GM23338 (cell line): ENCODE measurements around the gene PRKAR1B. TPM values are rescaled to one million over a fixed set of nuclear protein-coding genes. Genes with fewer than 3 reads are reported as not detected.

Experiments
- ATAC-seq: fragments of 200-7000 bp; cut with Tn5 transposase; 3 replicates; pipeline ENCODE4 v1.9.1; 2020
- DNase-seq: peaks from one replicate; pipeline ENCODE4 v3.0.0-alpha.2; 2015; ENCODE audit warnings: low spot score
- H2AFZ ChIP-seq: fragments of 200-600 bp; sonication (generic); 2 replicates; pipeline ENCODE4 v1.8.0; 2016; ENCODE audit warnings: antibody characterized with exemption, mild to moderate bottlenecking, moderate library complexity
- H3F3A ChIP-seq: fragments of 200-600 bp; sonication (generic); replicated peaks from 2 replicates; pipeline ENCODE4 v1.8.0; 2017; ENCODE audit warnings: antibody characterized with exemption, mixed run types, low read depth
- H3K27ac ChIP-seq: fragments of 200-600 bp; sonication (generic); 2 replicates; pipeline ENCODE4 v1.6.1; 2016; ENCODE audit warnings: low read depth
- H3K27me3 ChIP-seq: fragments of 200-600 bp; sonication (generic); 2 replicates; pipeline ENCODE4 v1.8.0; 2016; ENCODE audit warnings: mild to moderate bottlenecking, mixed run types, moderate library complexity; ENCODE audit not compliant: insufficient read depth
- H3K36me3 ChIP-seq: fragments of 200-600 bp; sonication (generic); 2 replicates; pipeline ENCODE4 v1.8.0; 2016; ENCODE audit warnings: mild to moderate bottlenecking; ENCODE audit not compliant: insufficient read depth
- H3K4me1 ChIP-seq: fragments of 200-600 bp; sonication (generic); 2 replicates; pipeline ENCODE4 v1.8.0; 2016; ENCODE audit warnings: mild to moderate bottlenecking, moderate library complexity; ENCODE audit not compliant: insufficient read depth
- H3K4me2 ChIP-seq: fragments of 200-600 bp; sonication (generic); 2 replicates; pipeline ENCODE4 v1.7.1; 2017; ENCODE audit warnings: mixed run types
- H3K4me3 ChIP-seq: fragments of 200-600 bp; sonication (generic); 2 replicates; pipeline ENCODE4 v1.6.1; 2016; ENCODE audit warnings: mixed run types
- H3K79me2 ChIP-seq: fragments of 200-600 bp; sonication (generic); replicated peaks from 2 replicates; pipeline ENCODE4 v1.8.0; 2017; ENCODE audit warnings: mild to moderate bottlenecking; ENCODE audit not compliant: insufficient read depth
- H3K9me2 ChIP-seq: fragments of 200-600 bp; sonication (generic); 2 replicates; pipeline ENCODE4 v1.8.0; 2017; ENCODE audit not compliant: insufficient read depth
- H4K20me1 ChIP-seq: fragments of 200-600 bp; sonication (generic); replicated peaks from 2 replicates; pipeline ENCODE4 v1.8.0; 2017; ENCODE audit warnings: mild to moderate bottlenecking; ENCODE audit not compliant: insufficient read depth
- H3K27ac Mint-ChIP-seq: 2 replicates; pipeline ENCODE4 v1.8.0; 2020; ENCODE audit warnings: inconsistent platforms, mild to moderate bottlenecking, moderate library complexity, mixed read lengths
- H3K27me3 Mint-ChIP-seq: 3 replicates; pipeline ENCODE4 v1.8.0; 2022; ENCODE audit warnings: low read depth, mild to moderate bottlenecking, moderate library complexity, mixed read lengths, inconsistent platforms; ENCODE audit not compliant: insufficient read depth, poor library complexity
- H3K36me3 Mint-ChIP-seq: 3 replicates; pipeline ENCODE4 v1.8.0; 2021; ENCODE audit warnings: low read depth, mild to moderate bottlenecking, inconsistent platforms, moderate library complexity, mixed read lengths
- H3K4me1 Mint-ChIP-seq: 3 replicates; pipeline ENCODE4 v1.8.0; 2020; ENCODE audit warnings: mild to moderate bottlenecking, inconsistent platforms, mixed read lengths
- H3K4me3 Mint-ChIP-seq: 3 replicates; pipeline ENCODE4 v1.8.0; 2021; ENCODE audit warnings: moderate library complexity, mild to moderate bottlenecking, inconsistent platforms, mixed read lengths
- H3K9me3 Mint-ChIP-seq: 3 replicates; pipeline ENCODE4 v1.8.0; 2020; ENCODE audit warnings: moderate library complexity, mild to moderate bottlenecking, inconsistent platforms, mixed read lengths
- CREB1 ChIP-seq: fragments of 250-450 bp; sonication (Bioruptor Pico); IDR thresholded peaks from 2 replicates; pipeline ENCODE4 v1.5.0; 2020; ENCODE audit warnings: low read depth, mild to moderate bottlenecking, moderate library complexity
- CTCF ChIP-seq, 2 experiments: fragments of 200-600 bp in 1 of 2; sonication (generic) in 1 of 2; conservative IDR thresholded peaks; 2 replicates each; pipeline versions ENCODE4 v1.5.1 to v1.6.1; 2016 to 2017; ENCODE audit warnings: antibody characterized with exemption in 2 of 2, low read depth in 2 of 2, mild to moderate bottlenecking in 2 of 2, moderate library complexity in 1 of 2
- EZH2 ChIP-seq: fragments of 200-600 bp; sonication (generic); IDR thresholded peaks from one replicate; pipeline ENCODE4 v1.8.0; 2017; ENCODE audit warnings: antibody characterized with exemption, mild to moderate bottlenecking, low read depth; ENCODE audit not compliant: unreplicated experiment
- EZH2phosphoT487 ChIP-seq: fragments of 200-600 bp; sonication (generic); IDR thresholded peaks from one replicate; pipeline ENCODE4 v1.8.1; 2018; ENCODE audit warnings: antibody characterized with exemption; ENCODE audit not compliant: unreplicated experiment
- JUNB ChIP-seq: IDR thresholded peaks from one replicate; pipeline ENCODE4 v1.6.1; 2016; ENCODE audit warnings: antibody characterized with exemption; ENCODE audit not compliant: unreplicated experiment
- POLR2AphosphoS5 ChIP-seq: IDR thresholded peaks from 2 replicates; pipeline ENCODE4 v1.6.1; 2016; ENCODE audit warnings: antibody characterized with exemption, low read depth
- STAT1 ChIP-seq: IDR thresholded peaks from one replicate; pipeline ENCODE4 v1.6.1; 2016; ENCODE audit warnings: antibody characterized with exemption; ENCODE audit not compliant: unreplicated experiment
- ZNF114 ChIP-seq: fragments of 250-450 bp; sonication (Bioruptor Pico); IDR thresholded peaks from 2 replicates; pipeline ENCODE4 v1.5.0; 2020; ENCODE audit warnings: mild to moderate bottlenecking, moderate library complexity
- ZNF331 ChIP-seq: fragments of 250-450 bp; sonication (Bioruptor Pico); IDR thresholded peaks from 2 replicates; pipeline ENCODE4 v1.5.0; 2020; ENCODE audit warnings: low read depth, mild to moderate bottlenecking, moderate library complexity
- polyA plus RNA-seq: library from polyadenylated mRNA; unstranded; fragments of >200 nt; fragmentation: Nextera tagmentation; extraction: Ambion mirVana; gene quantifications from 2 replicates; pipeline ENCODE4 v1.2.1, GENCODE V29; 2016
- total RNA-seq: library from RNA; depleted of rRNA; stranded (reverse); fragments of >200 nt; shearing (Covaris generic); gene quantifications from 2 replicates; pipeline ENCODE4 v1.2.3, GENCODE V29; 2014
- TF ChIP-seq, protein P1 (sequence below): IDR thresholded peaks from 2 replicates; pipeline ENCODE4 v1.6.1; 2016; ENCODE audit warnings: antibody characterized with exemption
- TF ChIP-seq, protein P2 (sequence below): IDR thresholded peaks from one replicate; pipeline ENCODE4 v1.6.1; 2018; ENCODE audit warnings: antibody characterized with exemption; ENCODE audit not compliant: unreplicated experiment

Gene PRKAR1B
- total and polyA plus RNA-seq, 2 experiments from 2014 or later, result 35.7 to 36.7 TPM

GRCh38 chr7:713488-714230 is 13.4 kb downstream of the PRKAR1B start (continued):
- TF ChIP-seq, protein P1, sequence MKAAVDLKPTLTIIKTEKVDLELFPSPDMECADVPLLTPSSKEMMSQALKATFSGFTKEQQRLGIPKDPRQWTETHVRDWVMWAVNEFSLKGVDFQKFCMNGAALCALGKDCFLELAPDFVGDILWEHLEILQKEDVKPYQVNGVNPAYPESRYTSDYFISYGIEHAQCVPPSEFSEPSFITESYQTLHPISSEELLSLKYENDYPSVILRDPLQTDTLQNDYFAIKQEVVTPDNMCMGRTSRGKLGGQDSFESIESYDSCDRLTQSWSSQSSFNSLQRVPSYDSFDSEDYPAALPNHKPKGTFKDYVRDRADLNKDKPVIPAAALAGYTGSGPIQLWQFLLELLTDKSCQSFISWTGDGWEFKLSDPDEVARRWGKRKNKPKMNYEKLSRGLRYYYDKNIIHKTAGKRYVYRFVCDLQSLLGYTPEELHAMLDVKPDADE, result no peak

DNA sequence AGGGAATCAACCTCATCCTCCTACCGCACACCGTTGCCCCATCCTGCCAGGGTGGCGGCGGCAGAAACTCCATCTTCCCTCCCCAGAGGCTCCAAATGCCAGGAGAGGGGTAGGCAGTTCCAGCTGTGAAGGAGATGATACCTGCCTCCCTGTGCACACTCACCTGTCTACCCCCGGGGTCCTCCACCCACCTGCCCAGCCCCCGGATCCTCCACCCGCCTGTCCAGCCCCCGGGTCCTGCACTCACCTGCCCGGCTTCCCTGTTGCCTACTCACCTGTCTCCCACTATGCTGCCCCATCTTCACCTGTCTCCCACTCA is 14.0 kb downstream of the PRKAR1B start:
- Histone ChIP-seq H3K9me2 (no peaks in the 10 kb centered on the region), H4K20me1 (peaks cover 7% of the 10 kb centered on the region), H3F3A (no peaks in the 10 kb centered on the region), H3K79me2 (peaks cover 43% of the 10 kb centered on the region), H3K4me2 (peak overlapping the region; percentile 84), H3K4me3 (peak overlapping the region; percentile 59), H3K4me1 (peaks cover 3% of the 10 kb centered on the region; the same call in 1 of the 2 replicates), H3K27ac (no peak overlapping the region), H3K27me3 (no peaks in the 10 kb centered on the region), H2AFZ (peak overlapping the region; percentile 76), H3K36me3 (no peaks in the 10 kb centered on the region)
- H3K4me1 Mint-ChIP-seq, result peaks cover 27% of the 10 kb centered on the region
- peaks cover 12% of the 10 kb centered on the region for H3K27me3 Mint-ChIP-seq
- peak; percentile 6 for ATAC-seq
- no peak for DNase-seq
- no peaks in the 10 kb centered on the region; the same call in none of the 3 replicates for H3K9me3 Mint-ChIP-seq
- no peak overlapping the region for H3K27ac Mint-ChIP-seq
- H3K36me3 Mint-ChIP-seq, result peaks cover 36% of the 10 kb centered on the region
- peak overlapping the region; percentile 59 for H3K4me3 Mint-ChIP-seq
- TF ChIP-seq EZH2, result no peak
- TF ChIP-seq, protein P1, result no peak
- no peak for TF ChIP-seq CTCF (conservative IDR thresholded peaks at IDR 0.05; ENCODE audit: low read depth in 2 of 2)
- TF ChIP-seq CREB1, result no peak
- TF ChIP-seq POLR2AphosphoS5, result no peak
- TF ChIP-seq, protein P2, sequence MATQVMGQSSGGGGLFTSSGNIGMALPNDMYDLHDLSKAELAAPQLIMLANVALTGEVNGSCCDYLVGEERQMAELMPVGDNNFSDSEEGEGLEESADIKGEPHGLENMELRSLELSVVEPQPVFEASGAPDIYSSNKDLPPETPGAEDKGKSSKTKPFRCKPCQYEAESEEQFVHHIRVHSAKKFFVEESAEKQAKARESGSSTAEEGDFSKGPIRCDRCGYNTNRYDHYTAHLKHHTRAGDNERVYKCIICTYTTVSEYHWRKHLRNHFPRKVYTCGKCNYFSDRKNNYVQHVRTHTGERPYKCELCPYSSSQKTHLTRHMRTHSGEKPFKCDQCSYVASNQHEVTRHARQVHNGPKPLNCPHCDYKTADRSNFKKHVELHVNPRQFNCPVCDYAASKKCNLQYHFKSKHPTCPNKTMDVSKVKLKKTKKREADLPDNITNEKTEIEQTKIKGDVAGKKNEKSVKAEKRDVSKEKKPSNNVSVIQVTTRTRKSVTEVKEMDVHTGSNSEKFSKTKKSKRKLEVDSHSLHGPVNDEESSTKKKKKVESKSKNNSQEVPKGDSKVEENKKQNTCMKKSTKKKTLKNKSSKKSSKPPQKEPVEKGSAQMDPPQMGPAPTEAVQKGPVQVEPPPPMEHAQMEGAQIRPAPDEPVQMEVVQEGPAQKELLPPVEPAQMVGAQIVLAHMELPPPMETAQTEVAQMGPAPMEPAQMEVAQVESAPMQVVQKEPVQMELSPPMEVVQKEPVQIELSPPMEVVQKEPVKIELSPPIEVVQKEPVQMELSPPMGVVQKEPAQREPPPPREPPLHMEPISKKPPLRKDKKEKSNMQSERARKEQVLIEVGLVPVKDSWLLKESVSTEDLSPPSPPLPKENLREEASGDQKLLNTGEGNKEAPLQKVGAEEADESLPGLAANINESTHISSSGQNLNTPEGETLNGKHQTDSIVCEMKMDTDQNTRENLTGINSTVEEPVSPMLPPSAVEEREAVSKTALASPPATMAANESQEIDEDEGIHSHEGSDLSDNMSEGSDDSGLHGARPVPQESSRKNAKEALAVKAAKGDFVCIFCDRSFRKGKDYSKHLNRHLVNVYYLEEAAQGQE, result no peak
- no peak for TF ChIP-seq ZNF331 (CRISPR knock-in tag)
- no peak for TF ChIP-seq ZNF114 (CRISPR knock-in tag)
- TF ChIP-seq STAT1, result no peak
- no peak for TF ChIP-seq EZH2phosphoT487
- TF ChIP-seq JUNB, result no peak
